Measurements from ENCODE around the gene ERBB2.
"Not testable (repeated sequence)": the region's sequence is repeated elsewhere in the genome, so short reads cannot be mapped to it uniquely, and the experiment has no call there.

ERBB2 gene

GRCh38 chr17:39724731-39725130, 24.9 kb downstream of the ERBB2 start:
- H2AFZ ChIP-seq (ENCODE audit: low read length), result no peak overlapping the region
- no peak overlapping the region for H3K9ac ChIP-seq (ENCODE audit: low read depth, low read length, poor library complexity, severe bottlenecking)
- no peaks in the 10 kb centered on the region for H3K9me2 ChIP-seq (replicated peaks; ENCODE audit: low read depth, low read length)
- H3K4me1 ChIP-seq (ENCODE audit: insufficient read depth, low read length, poor library complexity, severe bottlenecking), result peaks cover 7% of the 10 kb centered on the region
- H3K4me2 ChIP-seq (ENCODE audit: low read depth, low read length, poor library complexity, severe bottlenecking), result no peak overlapping the region
- no peaks in the 10 kb centered on the region for H3K27me3 ChIP-seq (ENCODE audit: insufficient read depth, low read length, poor library complexity, severe bottlenecking)
- no peaks in the 10 kb centered on the region for H4K20me1 ChIP-seq (ENCODE audit: insufficient read depth, low read length, poor library complexity, severe bottlenecking)
- H3F3A ChIP-seq (ENCODE audit: low read depth), result no peaks in the 10 kb centered on the region
- no peaks in the 10 kb centered on the region for H3K36me3 ChIP-seq (ENCODE audit: insufficient read depth, low read length)
- H3K9me3 ChIP-seq (ENCODE audit: insufficient read depth, low read depth, low read length), result no peaks in the 10 kb centered on the region
- peaks cover 5% of the 10 kb centered on the region for H3K79me2 ChIP-seq (ENCODE audit: insufficient read depth, low read length)
- H3K4me3 ChIP-seq (ENCODE audit: low read length, poor library complexity, severe bottlenecking), result no peak overlapping the region
- no peak for TF ChIP-seq CTCF (conservative IDR thresholded peaks at IDR 0.05; ENCODE audit: low read length)
- no peak for TF ChIP-seq EZH2phosphoT487 (IDR thresholded peaks at IDR 0.05; ENCODE audit: borderline replicate concordance)

DNA sequence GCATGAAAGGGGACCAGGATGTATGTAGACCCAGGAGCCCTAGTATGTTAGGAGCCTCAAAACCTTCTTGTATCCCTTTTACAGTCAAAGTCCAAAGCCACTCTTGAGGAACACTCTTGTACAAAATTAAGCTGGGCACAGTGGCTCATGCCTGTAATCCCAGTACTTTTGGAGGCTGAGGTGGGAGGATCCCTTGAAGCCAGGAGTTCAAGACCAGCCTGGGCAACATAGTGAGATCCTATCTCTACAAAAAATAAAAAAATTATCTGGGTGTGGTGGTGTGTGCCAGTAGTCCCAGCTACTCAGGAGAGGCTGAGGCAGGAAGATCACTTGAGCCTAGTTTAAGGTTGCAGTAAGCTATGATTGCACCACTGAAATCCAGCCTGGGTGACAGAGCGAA, 26.1 kb downstream of the ERBB2 start:
- H4K20me1 ChIP-seq (ENCODE audit: insufficient read depth, low read length, poor library complexity, severe bottlenecking); H3K9me2 ChIP-seq (replicated peaks; ENCODE audit: low read depth, low read length): not testable (repeated sequence)

DNA sequence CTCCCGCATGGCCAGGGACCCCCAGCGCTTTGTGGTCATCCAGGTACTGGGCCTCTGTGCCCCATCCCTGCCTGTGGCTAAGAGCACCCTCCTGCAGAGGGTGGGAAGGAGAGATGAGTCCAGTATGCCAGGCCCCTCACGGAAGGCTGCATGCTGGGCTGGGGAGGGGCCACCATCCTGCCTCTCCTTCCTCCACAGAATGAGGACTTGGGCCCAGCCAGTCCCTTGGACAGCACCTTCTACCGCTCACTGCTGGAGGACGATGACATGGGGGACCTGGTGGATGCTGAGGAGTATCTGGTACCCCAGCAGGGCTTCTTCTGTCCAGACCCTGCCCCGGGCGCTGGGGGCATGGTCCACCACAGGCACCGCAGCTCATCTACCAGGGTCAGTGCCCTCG, 26.8 kb downstream of the ERBB2 start:
- no peaks in the 10 kb centered on the region for H4K20me1 ChIP-seq (ENCODE audit: insufficient read depth, low read length, poor library complexity, severe bottlenecking)
- peaks cover 9% of the 10 kb centered on the region for H3K79me2 ChIP-seq (ENCODE audit: insufficient read depth, low read length)
- H3K4me3 ChIP-seq (ENCODE audit: low read length, poor library complexity, severe bottlenecking), result no peak overlapping the region
- no peak overlapping the region for H3K9ac ChIP-seq (ENCODE audit: low read depth, low read length, poor library complexity, severe bottlenecking)
- no peaks in the 10 kb centered on the region for H3K36me3 ChIP-seq (ENCODE audit: insufficient read depth, low read length)
- no peak overlapping the region for H3K4me2 ChIP-seq (ENCODE audit: low read depth, low read length, poor library complexity, severe bottlenecking)
- H3F3A ChIP-seq (ENCODE audit: low read depth), result no peaks in the 10 kb centered on the region
- no peaks in the 10 kb centered on the region for H3K9me2 ChIP-seq (replicated peaks; ENCODE audit: low read depth, low read length)
- no peaks in the 10 kb centered on the region for H3K27me3 ChIP-seq (ENCODE audit: insufficient read depth, low read length, poor library complexity, severe bottlenecking)
- no peak overlapping the region for H2AFZ ChIP-seq (ENCODE audit: low read length)
- TF ChIP-seq EZH2phosphoT487 (IDR thresholded peaks at IDR 0.05; ENCODE audit: borderline replicate concordance) (no peak), CTCF (conservative IDR thresholded peaks at IDR 0.05; ENCODE audit: low read length) (no peak)
- H3K9me3 ChIP-seq (ENCODE audit: insufficient read depth, low read depth, low read length), result no peaks in the 10 kb centered on the region
- peaks cover 10% of the 10 kb centered on the region for H3K4me1 ChIP-seq (ENCODE audit: insufficient read depth, low read length, poor library complexity, severe bottlenecking)

More for the DNA sequence above, 26.1 kb downstream of the ERBB2 start:
- H3K4me3 ChIP-seq (ENCODE audit: low read length, poor library complexity, severe bottlenecking); H3K4me2 ChIP-seq (ENCODE audit: low read depth, low read length, poor library complexity, severe bottlenecking); H3K9me3 ChIP-seq (ENCODE audit: insufficient read depth, low read depth, low read length); H3K36me3 ChIP-seq (ENCODE audit: insufficient read depth, low read length); H3F3A ChIP-seq (ENCODE audit: low read depth); H3K27me3 ChIP-seq (ENCODE audit: insufficient read depth, low read length, poor library complexity, severe bottlenecking); H3K79me2 ChIP-seq (ENCODE audit: insufficient read depth, low read length); H2AFZ ChIP-seq (ENCODE audit: low read length); H3K9ac ChIP-seq (ENCODE audit: low read depth, low read length, poor library complexity, severe bottlenecking): not testable (repeated sequence)
- peaks cover 10% of the 10 kb centered on the region for H3K4me1 ChIP-seq (ENCODE audit: insufficient read depth, low read length, poor library complexity, severe bottlenecking)

DNA sequence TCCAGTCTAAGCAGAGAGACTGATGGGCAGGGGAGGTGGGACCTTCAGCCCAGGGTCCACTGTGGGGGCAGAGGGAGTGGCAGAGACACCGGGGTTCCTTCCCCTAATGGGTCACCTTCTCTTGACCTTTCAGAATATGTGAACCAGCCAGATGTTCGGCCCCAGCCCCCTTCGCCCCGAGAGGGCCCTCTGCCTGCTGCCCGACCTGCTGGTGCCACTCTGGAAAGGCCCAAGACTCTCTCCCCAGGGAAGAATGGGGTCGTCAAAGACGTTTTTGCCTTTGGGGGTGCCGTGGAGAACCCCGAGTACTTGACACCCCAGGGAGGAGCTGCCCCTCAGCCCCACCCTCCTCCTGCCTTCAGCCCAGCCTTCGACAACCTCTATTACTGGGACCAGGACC, 27.7 kb downstream of the ERBB2 start:
- H2AFZ ChIP-seq (ENCODE audit: low read length), result no peak overlapping the region
- no peak for TF ChIP-seq EZH2phosphoT487 (IDR thresholded peaks at IDR 0.05; ENCODE audit: borderline replicate concordance)
- no peak for TF ChIP-seq CTCF (conservative IDR thresholded peaks at IDR 0.05; ENCODE audit: low read length)
- no peak overlapping the region for H3K9ac ChIP-seq (ENCODE audit: low read depth, low read length, poor library complexity, severe bottlenecking)
- H3K4me2 ChIP-seq (ENCODE audit: low read depth, low read length, poor library complexity, severe bottlenecking), result no peak overlapping the region
- H3K79me2 ChIP-seq (ENCODE audit: insufficient read depth, low read length), result peaks cover 9% of the 10 kb centered on the region
- H3K9me3 ChIP-seq (ENCODE audit: insufficient read depth, low read depth, low read length), result no peaks in the 10 kb centered on the region
- H3K9me2 ChIP-seq (replicated peaks; ENCODE audit: low read depth, low read length), result no peaks in the 10 kb centered on the region
- no peaks in the 10 kb centered on the region for H3F3A ChIP-seq (ENCODE audit: low read depth)
- H4K20me1 ChIP-seq (ENCODE audit: insufficient read depth, low read length, poor library complexity, severe bottlenecking), result no peaks in the 10 kb centered on the region
- H3K36me3 ChIP-seq (ENCODE audit: insufficient read depth, low read length), result no peaks in the 10 kb centered on the region
- no peaks in the 10 kb centered on the region for H3K27me3 ChIP-seq (ENCODE audit: insufficient read depth, low read length, poor library complexity, severe bottlenecking)
- H3K4me3 ChIP-seq (ENCODE audit: low read length, poor library complexity, severe bottlenecking), result no peak overlapping the region
- peaks cover 10% of the 10 kb centered on the region for H3K4me1 ChIP-seq (ENCODE audit: insufficient read depth, low read length, poor library complexity, severe bottlenecking)
